Common myeloid progenitor, CD34-positive (primary cell): Measurements from ENCODE around the gene RFLNA.

Experiments used
- CTCF ChIA-PET: fragments of 350-600 bp; sonication (Branson Sonifier 250); formaldehyde crosslinking; loops from one replicate; lab custom pipeline; 2021; ENCODE audit warnings: antibody characterized with exemption; lab: Charles Lee
- POLR2A ChIA-PET: fragments of 350-600 bp; sonication (Branson Sonifier 250); formaldehyde crosslinking; loops from one replicate; lab custom pipeline; 2021; ENCODE audit warnings: antibody characterized with exemption; lab: Charles Lee
- DNase-seq, 3 donors: peaks; one replicate each; pipeline versions ENCODE4 v3.0.0 to v3.0.0-alpha.2; 2013
- H3K27ac ChIP-seq, 2 experiments: 1 replicate in 1 of 2; 2 replicates in 1 of 2; pipeline ENCODE4 v1.7.0; 2013; ENCODE audit warnings: inconsistent platforms in 2 of 2, low read length in 2 of 2, mild to moderate bottlenecking in 2 of 2, low read depth in 1 of 2, moderate library complexity in 1 of 2; ENCODE audit not compliant: severe bottlenecking in 2 of 2, insufficient read depth in 1 of 2, poor library complexity in 1 of 2
- H3K27me3 ChIP-seq, 5 experiments: replicated peaks in 2 of 5; 1 replicate in 3 of 5; 2 replicates in 2 of 5; pipeline versions ENCODE4 v1.6.1 to v1.7.0; 2013; ENCODE audit warnings: low read length in 4 of 5, mild to moderate bottlenecking in 2 of 5, moderate library complexity in 2 of 5, inconsistent platforms in 1 of 5; ENCODE audit not compliant: insufficient read depth in 5 of 5, control insufficient read depth in 4 of 5
- H3K36me3 ChIP-seq, 4 experiments: 1 replicate in 2 of 4; 2 replicates in 2 of 4; pipeline versions ENCODE4 v1.6.1 to v1.7.0; 2013; ENCODE audit warnings: low read length in 3 of 4, control low read depth in 1 of 4, mild to moderate bottlenecking in 1 of 4; ENCODE audit not compliant: control insufficient read depth in 4 of 4, insufficient read depth in 4 of 4
- H3K4me1 ChIP-seq, 4 experiments: 1 replicate in 3 of 4; 2 replicates in 1 of 4; pipeline versions ENCODE4 v1.6.1 to v1.7.1; 2013; ENCODE audit warnings: low read length in 3 of 4, mild to moderate bottlenecking in 3 of 4, control low read depth in 1 of 4, inconsistent platforms in 1 of 4, moderate library complexity in 1 of 4; ENCODE audit not compliant: control insufficient read depth in 4 of 4, insufficient read depth in 4 of 4; ENCODE audit errors: control extremely low read depth in 1 of 4
- H3K4me3 ChIP-seq, 7 experiments: 1 replicate in 4 of 7; 2 replicates in 3 of 7; pipeline versions ENCODE4 v1.5.1 to v1.7.0; 2013; ENCODE audit warnings: mild to moderate bottlenecking in 7 of 7, low read length in 6 of 7, moderate library complexity in 6 of 7, inconsistent platforms in 2 of 7, low read depth in 2 of 7, control low read depth in 1 of 7; ENCODE audit not compliant: insufficient read depth in 4 of 7, control insufficient read depth in 1 of 7; ENCODE audit errors: extremely low read depth in 1 of 7
- H3K9me3 ChIP-seq, 5 experiments: 1 replicate in 4 of 5; 2 replicates in 1 of 5; pipeline versions ENCODE4 v1.6.1 to v1.7.1; 2013; ENCODE audit warnings: low read length in 4 of 5, mild to moderate bottlenecking in 2 of 5, inconsistent platforms in 1 of 5, low read depth in 1 of 5, moderate library complexity in 1 of 5; ENCODE audit not compliant: control insufficient read depth in 4 of 5, insufficient read depth in 2 of 5; ENCODE audit errors: control extremely low read depth in 1 of 5
- WGBS: methylation state at CpG from one replicate; pipeline ENCODE4 v1.1.5; 2013; ENCODE audit not compliant: insufficient coverage; 5-methylcytosine and 5-hydroxymethylcytosine counted together

Gene RFLNA

DNA sequence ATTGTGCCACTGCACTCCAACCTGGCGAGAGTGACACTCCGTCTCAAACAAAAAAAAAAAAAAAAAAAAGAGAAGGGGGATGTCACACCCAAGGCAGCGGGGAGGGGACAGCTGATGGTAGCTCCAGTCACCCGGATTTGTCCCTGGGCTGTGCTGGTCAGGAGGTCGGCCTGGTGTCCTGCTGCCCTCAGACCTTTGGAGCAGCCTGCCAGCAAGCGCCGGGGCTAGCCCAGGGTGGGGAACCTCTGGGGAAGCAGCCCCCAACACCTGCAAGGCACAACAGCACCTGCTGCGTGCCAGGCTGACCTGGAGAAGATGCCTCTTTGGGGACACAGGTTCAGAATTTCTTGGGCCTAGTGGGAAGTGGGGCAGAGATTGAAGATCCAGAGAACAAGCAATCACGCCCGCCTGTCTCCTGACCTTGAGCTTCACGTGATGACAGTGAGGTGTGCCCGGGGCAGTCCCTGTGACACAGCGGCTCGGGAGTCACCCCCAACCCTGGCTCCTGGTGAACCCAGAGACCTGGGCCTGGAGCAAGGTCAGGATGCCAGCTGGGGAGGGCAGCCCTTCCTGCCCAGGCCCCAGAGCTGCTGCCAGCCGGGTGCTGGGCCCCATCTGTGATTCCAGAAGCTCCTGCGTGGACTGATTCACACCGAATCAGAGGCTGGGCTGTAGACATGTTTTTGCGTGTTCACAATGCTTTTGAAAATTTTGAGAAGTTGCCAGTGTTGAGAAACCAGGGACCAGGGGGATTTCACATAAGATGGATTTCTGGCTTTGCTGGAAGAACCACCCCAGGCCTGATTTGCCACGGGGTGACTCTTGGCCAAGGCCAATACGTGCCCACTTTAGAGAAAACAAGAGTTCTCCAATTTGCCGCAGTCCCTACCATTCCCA lies 66.4 kb downstream of the RFLNA start:
- H3K4me1 ChIP-seq, result no peaks in the 10 kb centered on the region
- no peaks in the 10 kb centered on the region for H3K27me3 ChIP-seq
- peaks cover 13 to 77% (median 51%) of the 10 kb centered on the region in 4 experiments for H3K36me3 ChIP-seq
- H3K27ac ChIP-seq, result no peak overlapping the region
- H3K4me3 ChIP-seq, result no peak overlapping the region
- 94% methylated on average over 16 of the region's 21 CpGs for WGBS
- ChIA-PET CTCF (interaction anchor here (1.0 to 7.1 kb wide), 4 partner anchors 9 to 308 kb away, joined by 3 to 31 read pairs (median 5); no protein-coding TSS in a partner anchor), POLR2A (no interaction called here)
- no peaks in the 10 kb centered on the region for H3K9me3 ChIP-seq
- DNase-seq, result no peak

DNA sequence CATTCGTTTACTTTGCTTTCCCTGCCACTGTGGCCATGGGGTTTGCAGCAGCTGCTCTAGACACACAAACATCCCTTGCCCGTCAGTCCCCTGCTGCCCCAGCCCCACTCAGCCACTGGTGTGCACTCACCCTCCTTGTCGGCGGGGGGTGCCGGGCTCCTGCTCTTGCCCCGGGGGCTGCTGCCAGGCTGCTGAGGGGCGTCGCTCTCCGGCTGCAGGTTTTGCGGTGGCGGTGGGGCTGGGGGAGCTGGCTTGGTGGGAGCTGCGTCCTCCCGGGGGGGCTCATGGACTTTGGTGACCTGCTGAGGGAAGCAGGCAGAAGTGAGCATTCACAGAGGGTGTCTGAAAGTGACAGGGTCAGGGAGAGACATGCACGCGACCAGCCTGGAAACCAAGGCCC lies 67.1 kb downstream of the RFLNA start:
- no peaks in the 10 kb centered on the region for H3K4me1 ChIP-seq
- 96% methylated on average over 14 of the region's 15 CpGs for WGBS
- peaks cover 12 to 70% (median 49%) of the 10 kb centered on the region in 4 experiments for H3K36me3 ChIP-seq
- no peaks in the 10 kb centered on the region for H3K27me3 ChIP-seq
- DNase-seq, result no peak
- CTCF ChIA-PET, result interaction anchor here (1.9 to 7.1 kb wide), 2 partner anchors 9 to 309 kb away, joined by 4 to 31 read pairs; no protein-coding TSS in a partner anchor
- no peak overlapping the region for H3K27ac ChIP-seq
- H3K9me3 ChIP-seq, result no peaks in the 10 kb centered on the region
- POLR2A ChIA-PET, result no interaction called here
- no peak overlapping the region for H3K4me3 ChIP-seq

DNA sequence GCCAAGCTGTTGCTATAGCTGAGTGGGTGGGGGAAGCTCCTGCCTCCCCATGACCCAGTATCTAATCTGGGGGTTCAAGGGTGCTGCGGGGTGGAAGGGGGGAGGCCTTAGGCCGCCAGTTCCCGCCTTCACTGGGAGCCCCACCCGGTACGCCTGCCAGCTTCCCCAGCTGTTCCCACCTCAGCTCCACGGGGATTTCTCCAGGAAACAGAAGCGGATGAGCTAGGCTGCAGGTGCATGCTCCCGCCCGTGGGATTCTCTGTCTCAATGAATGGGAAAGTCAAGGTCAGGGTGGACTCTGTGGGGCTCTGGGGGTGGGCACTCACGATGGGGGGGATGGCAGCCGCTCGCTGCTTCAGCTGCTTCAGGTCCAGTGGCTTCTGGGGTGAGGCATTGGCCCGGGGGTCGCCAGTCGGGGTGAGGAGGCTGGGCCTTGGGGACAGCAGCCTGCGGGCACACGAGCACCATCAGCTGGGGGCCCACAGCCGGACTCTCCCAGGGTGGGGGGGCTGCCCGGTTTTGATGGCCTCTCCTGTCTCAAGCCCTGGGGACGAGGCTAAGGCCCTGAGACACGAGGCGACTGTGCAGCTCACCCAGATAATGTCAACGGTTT lies 68.6 kb downstream of the RFLNA start:
- DNase-seq, result no peak
- peaks cover 6 to 62% (median 41%) of the 10 kb centered on the region in 4 experiments for H3K36me3 ChIP-seq
- no peaks in the 10 kb centered on the region for H3K27me3 ChIP-seq
- H3K4me1 ChIP-seq, result no peaks in the 10 kb centered on the region
- no peaks in the 10 kb centered on the region for H3K9me3 ChIP-seq
- no peak overlapping the region for H3K27ac ChIP-seq
- ChIA-PET CTCF (interaction anchor here (0.6 to 7.1 kb wide), 9 partner anchors 11 to 407 kb away, joined by 3 to 31 read pairs (median 3); no protein-coding TSS in a partner anchor), POLR2A (no interaction called here)
- H3K4me3 ChIP-seq, result no peak overlapping the region
- 92% methylated on average over 21 of the region's 23 CpGs for WGBS

DNA sequence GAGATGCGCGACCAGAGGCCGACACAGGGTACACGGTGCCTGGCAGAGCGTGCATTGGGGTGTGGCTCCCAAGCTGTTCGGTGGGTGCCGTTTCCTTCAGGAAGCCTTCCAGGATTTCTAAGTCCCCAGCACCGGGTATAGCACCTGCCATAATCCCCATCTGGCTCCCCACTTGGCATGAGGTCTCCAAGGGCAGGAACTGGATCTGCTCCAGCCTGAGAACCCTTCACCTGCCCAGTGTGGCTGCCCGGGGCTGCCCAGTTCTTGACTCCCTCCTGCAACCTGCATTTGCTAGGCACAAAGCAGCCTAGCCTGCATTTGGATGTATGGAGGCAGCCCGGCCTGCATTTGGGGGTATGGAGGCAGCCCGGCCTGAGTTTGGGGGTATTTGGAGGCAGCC lies 69.7 kb downstream of the RFLNA start:
- Histone ChIP-seq H3K4me1 (no peaks in the 10 kb centered on the region), H3K9me3 (no peaks in the 10 kb centered on the region), H3K36me3 (peaks cover 4 to 58% (median 39%) of the 10 kb centered on the region in 4 experiments), H3K4me3 (no peak overlapping the region), H3K27ac (no peak overlapping the region), H3K27me3 (no peaks in the 10 kb centered on the region)
- POLR2A ChIA-PET, result no interaction called here
- CTCF ChIA-PET, result interaction anchor here (1.5 to 7.1 kb wide), 2 partner anchors 12 to 23 kb away, joined by 3 to 31 read pairs; no protein-coding TSS in a partner anchor
- no peak for DNase-seq
- 99% methylated on average over 11 of the region's 11 CpGs for WGBS
